Cortex of kidney (tissue), 1 donor: Measurements from ENCODE around the gene PON1.

Experiments used
- DNase-seq: peaks from one replicate; lab custom pipeline; 2025; lab: John Stamatoyannopoulos, UW

Gene PON1

DNA sequence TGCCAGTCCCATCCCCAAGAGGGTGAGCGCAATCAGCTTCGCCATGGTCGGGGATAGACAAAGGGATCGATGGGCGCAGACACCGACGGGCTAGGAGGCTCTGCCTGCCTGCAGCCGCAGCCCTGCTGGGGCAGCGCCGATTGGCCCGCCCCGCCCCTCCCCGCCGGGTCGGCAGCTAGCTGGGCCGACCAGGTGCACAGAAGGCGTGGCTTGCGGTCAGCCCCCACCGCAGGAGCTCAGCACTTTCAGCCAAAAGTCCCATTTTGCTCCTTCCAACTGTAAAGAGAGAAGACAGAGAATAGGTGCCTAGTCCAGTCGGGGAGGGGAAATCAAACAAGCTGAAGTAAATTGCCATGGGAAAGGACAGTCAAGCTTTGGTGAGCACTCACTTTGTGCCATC is at the start of gene PON1:
Gene PON1, minus strand, starts transcription at position 102 of the 400 bp plus-strand sequence. Its CDS starts 57 bp downstream, at position 45.
- DNase-seq: no peak

GRCh38 chr7:95373323-95373722 is 49.0 kb upstream of the PON1 start:
- no peak for DNase-seq

DNA sequence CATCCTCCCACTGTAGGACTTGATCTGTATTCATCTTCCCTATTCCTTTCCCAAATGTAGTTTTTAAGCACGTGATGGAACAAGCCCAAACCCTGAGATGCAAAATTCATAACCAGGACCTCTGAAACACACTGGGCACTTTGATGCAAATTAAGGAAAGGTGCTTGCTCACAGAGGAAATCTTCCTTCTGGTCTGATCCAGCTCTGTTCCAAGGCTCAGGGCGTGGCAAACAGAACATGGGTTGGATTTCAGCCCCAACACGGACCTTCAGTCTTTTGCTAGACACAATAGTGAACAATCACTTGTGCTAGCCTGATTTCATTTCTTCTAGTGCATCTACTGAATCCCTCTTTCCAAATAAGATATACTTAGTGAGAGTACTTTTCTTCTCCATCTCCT is 43.9 kb upstream of the PON1 start:
- DNase-seq: no peak

DNA sequence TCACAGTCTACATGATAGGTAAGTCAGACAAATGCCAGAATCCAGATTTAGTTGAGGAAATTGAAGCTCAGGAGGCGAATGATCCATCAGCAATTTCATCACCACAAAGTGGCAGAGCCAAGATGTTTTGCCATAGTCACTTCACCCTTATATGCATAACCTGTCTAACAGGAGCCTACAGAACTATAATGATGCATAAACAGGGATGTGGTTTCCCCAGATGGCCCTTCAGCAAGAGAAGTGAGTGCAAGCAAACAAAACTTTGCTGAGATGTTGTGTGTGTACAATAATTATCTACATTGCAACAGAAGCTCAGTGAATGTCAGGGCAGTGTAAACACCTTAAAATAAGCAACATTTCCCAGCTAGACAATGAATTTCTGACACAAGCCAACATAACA is 43.3 kb upstream of the PON1 start:
- no peak for DNase-seq

DNA sequence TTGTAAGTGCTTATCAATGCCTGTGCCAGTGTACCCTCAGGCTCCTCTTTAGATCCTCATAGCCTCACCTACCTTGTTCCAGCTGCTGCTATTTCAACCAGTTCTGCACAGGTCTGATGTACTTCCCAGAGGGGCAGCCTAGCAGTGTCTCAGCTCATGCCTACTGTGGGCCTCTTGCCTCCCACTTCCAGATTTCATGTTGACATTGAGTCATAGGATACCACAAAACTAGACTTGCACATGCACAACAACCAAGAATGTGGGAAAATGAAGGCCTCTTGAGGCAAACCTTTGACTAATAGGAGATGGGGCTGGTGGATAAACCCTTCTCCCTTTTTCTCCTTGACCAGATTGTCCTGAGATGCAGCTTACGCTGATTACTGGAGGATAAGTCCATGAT is 40.8 kb upstream of the PON1 start:
- no peak for DNase-seq

- no peak for DNase-seq
Measured at GRCh38 chr7:95357623-95358022, 33.3 kb upstream of the PON1 start.

DNA sequence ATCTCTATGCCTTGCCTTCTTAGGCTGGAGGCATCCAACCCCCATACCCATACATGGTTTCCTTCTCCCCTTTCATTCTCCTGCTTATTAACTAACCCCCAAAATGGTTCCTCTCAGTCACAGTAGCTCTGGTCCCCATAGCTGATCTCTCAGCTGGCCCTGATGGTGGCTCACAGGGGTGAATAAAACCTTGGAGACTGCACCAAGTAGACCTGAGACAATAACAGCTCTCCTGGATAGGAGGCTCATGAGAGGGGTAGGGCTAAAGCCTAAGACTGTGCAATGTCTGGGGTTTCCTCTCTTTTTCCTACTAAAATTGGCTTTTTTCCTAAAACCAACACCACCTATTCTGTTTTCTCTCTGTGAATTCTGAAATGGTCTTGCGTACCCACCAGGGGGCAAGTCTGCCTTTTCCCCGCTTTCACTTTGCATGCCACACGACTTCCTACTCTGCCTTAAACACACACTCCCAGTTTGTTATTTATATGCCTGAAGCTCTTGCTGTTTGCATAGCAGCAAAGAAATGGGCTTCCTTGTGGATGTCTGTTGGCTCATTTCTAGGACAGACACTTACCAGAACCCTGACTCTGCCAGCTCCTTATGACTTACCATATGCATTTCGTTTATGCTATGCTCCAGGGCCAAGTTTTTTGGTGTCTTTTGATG is 18.4 kb upstream of the PON1 start:
- no peak for DNase-seq

DNA sequence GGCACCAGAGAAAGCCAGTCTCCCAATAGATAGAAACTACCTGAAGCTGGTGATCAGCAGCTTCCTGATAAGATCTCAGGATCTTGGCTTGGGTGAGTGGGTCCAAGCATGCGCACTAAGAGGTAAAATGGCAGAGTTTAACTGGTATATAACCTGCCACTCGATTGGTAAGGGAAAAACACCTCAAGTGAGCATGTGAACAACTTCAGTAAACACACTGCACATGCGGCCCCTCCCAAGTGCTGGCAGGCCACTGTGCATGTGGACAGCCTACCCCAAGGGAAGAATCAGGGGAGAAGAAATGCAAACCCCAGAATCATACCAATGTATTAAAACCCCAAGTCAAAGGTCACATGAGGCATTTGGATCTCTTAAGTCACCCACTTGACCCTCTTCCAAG is 17.7 kb upstream of the PON1 start:
- no peak for DNase-seq

GRCh38 chr7:95340491-95340890 is 16.2 kb upstream of the PON1 start:
- no peak for DNase-seq

DNA sequence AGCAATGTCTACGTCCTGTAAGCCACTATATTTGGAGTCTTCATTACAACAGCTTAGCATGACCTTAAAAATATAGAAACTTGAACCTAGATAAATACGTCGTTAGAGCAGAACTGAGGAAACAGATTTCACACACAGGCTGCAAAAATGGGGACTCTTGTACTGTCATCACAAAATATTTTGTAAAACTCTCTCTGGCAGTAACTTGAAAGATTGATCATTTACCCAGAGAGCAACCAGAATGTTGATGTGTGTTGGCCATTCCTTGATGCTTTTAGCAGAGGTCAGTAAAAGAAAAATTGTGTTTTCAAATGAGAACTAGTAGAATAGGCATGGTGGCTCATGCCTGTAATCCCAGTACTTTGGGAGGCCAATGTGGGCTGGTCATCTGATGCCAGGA is 14.5 kb upstream of the PON1 start:
- DNase-seq: no peak

GRCh38 chr7:95335093-95335492 is 10.8 kb upstream of the PON1 start:
- no peak for DNase-seq

- no peak for DNase-seq
Measured at GRCh38 chr7:95334447-95334846, 10.1 kb upstream of the PON1 start.

GRCh38 chr7:95330961-95331337 is 6.6 kb upstream of the PON1 start:
- DNase-seq: no peak

DNA sequence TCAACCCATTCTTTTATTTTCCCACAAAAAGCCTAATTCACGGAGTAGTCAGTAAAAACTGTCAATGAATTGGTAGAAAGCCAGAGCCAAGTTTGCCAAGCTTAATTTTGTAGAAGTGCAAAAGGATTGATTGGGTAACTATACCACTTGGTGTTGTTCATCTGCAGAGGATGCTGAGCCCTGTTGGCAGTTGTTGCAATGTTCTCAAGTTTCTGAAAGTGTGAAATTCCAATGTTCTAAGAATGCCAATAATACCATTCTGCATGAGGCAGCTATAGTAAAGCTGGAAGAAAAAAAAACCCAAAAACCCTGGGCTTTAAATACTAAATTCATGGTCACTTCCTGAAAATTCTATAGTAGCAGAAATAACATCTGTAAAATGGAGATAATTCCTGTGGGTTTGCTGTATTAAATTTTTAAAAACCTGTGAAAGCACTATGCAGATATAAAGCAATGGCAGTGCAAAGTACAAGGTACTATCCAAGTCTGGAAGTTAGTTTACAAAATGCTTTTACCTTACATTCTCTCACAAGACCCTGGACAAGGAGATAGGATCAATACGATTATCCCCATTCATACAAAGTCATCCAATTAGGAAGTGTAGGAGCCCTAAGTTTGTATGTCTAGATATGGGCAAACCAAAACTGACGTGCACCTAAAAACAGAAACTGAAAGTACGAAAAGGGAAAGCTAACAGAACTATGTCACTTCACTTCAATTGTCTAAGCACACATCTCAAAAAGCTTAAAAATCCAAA is 6.0 kb upstream of the PON1 start:
- DNase-seq: no peak

- DNase-seq: no peak
Measured at GRCh38 chr7:95327356-95327755, 3.0 kb upstream of the PON1 start.

GRCh38 chr7:95323410-95324129 is 762 bp downstream of the PON1 start:
- no peak for DNase-seq

- no peak for DNase-seq
Measured at GRCh38 chr7:95322854-95323253, 1.5 kb downstream of the PON1 start.

DNA sequence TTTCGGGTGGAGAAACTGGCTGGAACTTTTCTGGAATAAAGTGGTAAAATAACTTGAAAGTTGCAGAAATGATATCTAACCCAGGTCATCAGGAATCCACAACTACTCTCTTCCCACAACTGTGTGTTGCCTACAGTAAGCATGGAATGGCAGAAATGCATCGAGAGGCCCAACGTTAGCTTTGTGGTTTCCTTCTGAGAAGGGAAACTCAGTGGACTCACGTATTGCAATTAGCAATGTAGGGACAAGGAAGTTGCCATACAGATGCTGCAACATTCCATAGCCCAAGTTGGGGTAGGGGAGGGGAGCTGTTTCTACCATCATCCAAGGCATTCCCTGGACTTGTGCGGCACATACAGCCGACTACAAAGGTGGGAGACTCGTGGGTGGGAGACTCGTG is 1.9 kb downstream of the PON1 start:
- no peak for DNase-seq

DNA sequence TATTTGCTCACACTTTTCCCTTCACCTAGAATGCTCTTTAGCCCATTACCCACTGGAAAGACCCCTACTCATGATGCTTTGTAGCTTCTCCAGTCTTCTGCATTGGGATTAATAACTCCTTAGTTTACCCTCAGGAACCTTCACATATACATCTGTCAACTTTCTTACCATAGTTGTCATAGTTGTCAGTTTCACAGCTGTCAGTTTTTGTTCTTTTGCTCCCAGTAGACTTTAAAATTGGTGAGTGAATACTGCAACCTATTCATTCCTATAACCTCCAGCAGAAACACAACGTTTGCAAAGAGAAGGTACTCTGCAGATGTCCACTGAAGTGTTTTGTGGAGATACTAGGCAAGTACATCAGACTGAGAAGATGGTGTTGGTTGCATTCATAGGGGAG is 2.6 kb downstream of the PON1 start:
- DNase-seq: no peak

DNA sequence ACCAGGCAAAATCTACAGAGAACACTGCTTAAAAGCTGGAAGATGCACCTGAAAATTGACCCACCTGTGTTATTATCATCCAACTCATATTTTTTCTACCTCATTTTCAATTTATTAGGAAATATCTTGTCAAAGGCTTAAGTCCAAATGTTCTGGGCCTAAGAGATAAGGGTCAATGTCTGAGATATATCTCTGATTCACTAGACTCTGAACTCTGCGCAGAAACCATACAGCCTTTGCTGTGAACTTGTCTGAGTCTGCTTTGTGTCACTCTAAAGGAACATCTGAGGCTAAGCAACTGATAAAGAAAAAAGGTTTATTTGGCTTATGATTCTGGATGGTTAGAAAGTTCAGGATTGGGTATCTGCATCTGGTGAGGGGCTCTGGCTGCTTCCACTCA is 3.7 kb downstream of the PON1 start:
- DNase-seq: no peak

- DNase-seq: no peak
Measured at GRCh38 chr7:95319570-95319969, 4.8 kb downstream of the PON1 start.

- DNase-seq: no peak
Measured at GRCh38 chr7:95318501-95319100, 5.7 kb downstream of the PON1 start.

GRCh38 chr7:95317966-95318365 is 6.4 kb downstream of the PON1 start:
- DNase-seq: no peak
